ENCODE data around the gene CDADC1. TPM values are rescaled to one million over a fixed set of nuclear protein-coding genes. Genes with fewer than 3 reads are reported as not detected.

CDADC1 gene
- total RNA-seq, 1 donor, result 3.5 TPM

DNA sequence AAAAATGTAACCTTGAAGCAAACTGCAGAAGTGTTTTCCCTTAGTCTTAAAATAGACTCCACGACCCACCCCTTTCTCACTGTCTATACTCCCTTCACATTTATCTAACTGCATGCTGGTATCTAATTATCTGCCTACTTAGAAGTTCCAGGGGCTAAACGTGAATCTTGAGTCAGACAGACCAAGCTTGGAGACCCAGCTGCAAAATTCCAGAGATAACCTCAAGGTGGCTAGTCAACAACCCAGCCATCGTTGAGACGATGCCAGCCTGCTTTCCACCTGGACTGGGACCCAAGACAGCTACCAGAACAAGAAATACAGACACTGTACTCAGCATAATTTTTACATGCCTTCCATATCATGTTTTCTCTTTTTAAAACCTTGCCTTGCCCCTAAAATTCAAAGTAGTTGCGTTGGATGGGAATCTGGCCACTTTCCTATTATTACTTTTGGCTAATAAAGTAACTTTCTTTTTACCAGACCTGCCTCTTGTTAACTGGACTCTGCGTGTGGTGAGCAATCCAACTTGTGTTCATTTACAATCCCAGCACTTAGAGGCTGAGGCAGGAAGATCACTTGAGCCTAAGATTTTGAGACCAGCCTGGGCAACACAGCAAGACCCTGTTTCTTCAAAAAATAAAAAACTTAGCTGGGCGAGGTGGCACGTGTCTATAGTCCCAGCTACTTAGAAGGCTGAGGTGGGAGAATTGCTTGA lies 82.3 kb downstream of the CDADC1 start:
- TF ChIP-seq, protein P1, sequence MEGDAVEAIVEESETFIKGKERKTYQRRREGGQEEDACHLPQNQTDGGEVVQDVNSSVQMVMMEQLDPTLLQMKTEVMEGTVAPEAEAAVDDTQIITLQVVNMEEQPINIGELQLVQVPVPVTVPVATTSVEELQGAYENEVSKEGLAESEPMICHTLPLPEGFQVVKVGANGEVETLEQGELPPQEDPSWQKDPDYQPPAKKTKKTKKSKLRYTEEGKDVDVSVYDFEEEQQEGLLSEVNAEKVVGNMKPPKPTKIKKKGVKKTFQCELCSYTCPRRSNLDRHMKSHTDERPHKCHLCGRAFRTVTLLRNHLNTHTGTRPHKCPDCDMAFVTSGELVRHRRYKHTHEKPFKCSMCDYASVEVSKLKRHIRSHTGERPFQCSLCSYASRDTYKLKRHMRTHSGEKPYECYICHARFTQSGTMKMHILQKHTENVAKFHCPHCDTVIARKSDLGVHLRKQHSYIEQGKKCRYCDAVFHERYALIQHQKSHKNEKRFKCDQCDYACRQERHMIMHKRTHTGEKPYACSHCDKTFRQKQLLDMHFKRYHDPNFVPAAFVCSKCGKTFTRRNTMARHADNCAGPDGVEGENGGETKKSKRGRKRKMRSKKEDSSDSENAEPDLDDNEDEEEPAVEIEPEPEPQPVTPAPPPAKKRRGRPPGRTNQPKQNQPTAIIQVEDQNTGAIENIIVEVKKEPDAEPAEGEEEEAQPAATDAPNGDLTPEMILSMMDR (IDR thresholded peaks at IDR 0.05; ENCODE audit: insufficient read depth, low read depth, low read length), result no peak
- DNase-seq (ENCODE audit: low read depth), result no peak
- no peak overlapping the region for H3K4me3 ChIP-seq (ENCODE audit: low read depth, low read length)

DNA sequence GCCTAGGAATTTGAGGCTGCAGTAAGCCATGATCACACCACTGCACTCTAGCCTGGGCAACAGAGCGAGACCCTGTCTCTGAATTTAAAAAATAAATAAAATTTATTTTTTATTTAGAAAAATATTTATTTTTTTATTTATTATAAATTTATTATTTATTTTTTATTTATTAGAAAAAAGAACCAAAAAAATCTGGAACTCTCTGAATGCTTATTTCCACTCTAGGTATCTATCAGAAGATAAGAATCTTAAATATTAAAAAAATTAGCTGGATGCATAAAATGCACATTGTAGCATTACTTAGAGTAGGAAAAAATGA lies 82.8 kb downstream of the CDADC1 start:
- DNase-seq (ENCODE audit: low read depth), result no peak
- TF ChIP-seq, protein P1 (IDR thresholded peaks at IDR 0.05; ENCODE audit: insufficient read depth, low read depth, low read length), result no peak
- no peak overlapping the region for H3K4me3 ChIP-seq (ENCODE audit: low read depth, low read length)

DNA sequence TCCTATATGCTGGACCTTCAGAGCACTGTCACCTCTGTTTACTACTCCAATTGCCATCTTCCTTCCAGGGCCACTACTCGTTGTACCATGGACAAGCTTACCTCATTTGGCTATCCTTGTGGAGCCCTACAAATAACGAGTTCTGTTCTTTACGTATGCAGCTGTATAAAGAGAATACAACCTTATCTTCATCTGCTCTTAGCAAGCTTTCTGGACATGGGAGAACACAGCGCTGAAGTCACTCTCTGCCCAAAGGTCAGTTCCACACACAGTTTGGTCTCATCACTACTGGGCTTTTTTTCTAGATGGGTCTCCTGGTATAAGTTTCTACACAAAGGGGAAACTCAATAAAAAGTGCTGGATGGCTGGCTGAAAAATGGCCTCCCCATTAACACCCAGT lies 88.9 kb downstream of the CDADC1 start:
- TF ChIP-seq, protein P1 (IDR thresholded peaks at IDR 0.05; ENCODE audit: insufficient read depth, low read depth, low read length), result no peak
- no peak overlapping the region for H3K4me3 ChIP-seq (ENCODE audit: low read depth, low read length)
- DNase-seq (ENCODE audit: low read depth), result no peak

DNA sequence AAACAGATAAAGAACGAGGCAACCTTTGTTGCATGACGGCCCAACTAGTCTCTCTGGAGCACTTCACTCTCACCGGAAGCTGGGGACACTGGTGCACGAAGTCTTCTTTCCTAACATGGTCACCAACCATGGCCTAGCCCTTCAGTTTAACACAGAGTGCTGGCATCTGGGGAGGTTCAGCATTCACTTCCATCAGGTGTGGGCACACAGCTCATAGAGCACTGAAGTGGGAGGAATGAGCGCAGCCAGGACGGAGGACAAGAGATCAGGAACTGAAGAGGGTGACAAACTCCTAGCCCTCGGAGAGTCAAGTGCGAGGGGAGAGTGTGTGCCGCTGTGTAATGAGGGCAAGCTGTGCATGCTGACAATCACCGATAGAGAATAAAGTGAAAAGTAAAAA lies 92.4 kb downstream of the CDADC1 start:
- TF ChIP-seq, protein P1 (IDR thresholded peaks at IDR 0.05; ENCODE audit: insufficient read depth, low read depth, low read length), result no peak
- no peak overlapping the region for H3K4me3 ChIP-seq (ENCODE audit: low read depth, low read length)
- DNase-seq (ENCODE audit: low read depth), result no peak

DNA sequence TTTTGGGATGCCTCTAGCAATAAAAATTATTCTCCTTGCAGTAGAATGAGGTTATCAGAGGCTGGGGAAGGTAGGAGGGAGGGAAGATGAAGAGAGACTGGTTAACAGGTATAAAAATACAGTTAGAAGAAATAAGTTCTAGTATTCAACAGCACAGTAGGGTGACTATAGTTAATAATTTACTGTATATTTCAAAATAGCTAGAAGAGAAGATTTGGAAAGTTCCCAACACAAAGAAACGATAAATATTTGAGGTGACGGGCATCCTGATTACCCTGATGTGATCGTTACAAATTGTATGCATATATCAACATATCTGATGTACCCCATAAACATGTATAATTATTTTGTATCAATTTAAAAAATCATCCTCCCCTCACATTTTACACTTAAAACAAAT lies 93.8 kb downstream of the CDADC1 start:
- TF ChIP-seq, protein P1 (IDR thresholded peaks at IDR 0.05; ENCODE audit: insufficient read depth, low read depth, low read length), result no peak
- DNase-seq (ENCODE audit: low read depth), result no peak
- H3K4me3 ChIP-seq (ENCODE audit: low read depth, low read length), result no peak overlapping the region

DNA sequence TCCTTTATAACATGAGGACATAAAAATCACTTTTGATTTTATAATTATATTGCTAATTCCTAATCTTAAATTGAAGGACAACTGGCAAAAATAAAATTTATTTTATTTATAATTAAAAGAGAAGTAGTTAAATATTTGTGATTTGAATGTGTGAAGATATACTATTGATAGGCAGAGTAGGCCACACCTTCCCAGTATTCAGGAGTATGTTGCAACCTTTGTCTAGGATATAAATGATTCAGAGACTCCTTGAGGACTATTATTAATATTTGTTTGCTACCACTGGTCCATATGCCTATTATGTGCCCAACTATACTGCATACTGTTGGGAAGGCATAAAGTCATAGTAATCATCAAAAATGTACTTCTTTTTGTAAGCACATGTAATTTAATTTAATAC lies 94.2 kb downstream of the CDADC1 start:
- no peak for DNase-seq (ENCODE audit: low read depth)
- TF ChIP-seq, protein P1 (IDR thresholded peaks at IDR 0.05; ENCODE audit: insufficient read depth, low read depth, low read length), result no peak
- H3K4me3 ChIP-seq (ENCODE audit: low read depth, low read length), result no peak overlapping the region

DNA sequence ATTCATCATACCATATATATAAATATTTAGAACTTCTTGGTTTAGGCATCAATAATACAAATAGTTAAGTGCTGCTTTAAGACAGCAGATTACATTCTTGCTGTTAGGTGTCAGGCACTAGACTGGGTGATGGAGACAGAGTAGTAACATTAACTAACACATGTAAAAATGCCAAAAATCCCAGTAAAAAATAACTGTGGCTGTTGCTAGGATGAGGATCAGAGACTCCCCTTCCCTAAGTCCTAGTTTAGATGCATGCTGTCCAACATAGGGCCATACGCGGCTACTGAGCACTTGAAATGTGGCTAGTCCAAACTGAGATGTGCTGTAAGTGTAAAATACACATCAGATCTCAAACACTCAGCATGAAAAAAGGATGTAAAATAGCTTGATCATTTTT lies 94.7 kb downstream of the CDADC1 start:
- TF ChIP-seq, protein P1 (IDR thresholded peaks at IDR 0.05; ENCODE audit: insufficient read depth, low read depth, low read length), result no peak
- no peak overlapping the region for H3K4me3 ChIP-seq (ENCODE audit: low read depth, low read length)
- no peak for DNase-seq (ENCODE audit: low read depth)
